H9 (cell line): ENCODE results near the gene TMEFF2. TPM values are rescaled to one million over a fixed set of nuclear protein-coding genes. Genes with fewer than 3 reads are reported as not detected.

Experiments
- DNase-seq: peaks from one replicate; pipeline ENCODE4 v3.0.0-alpha.2; 2017
- H2AFZ ChIP-seq: one replicate; pipeline ENCODE4 v1.6.1; 2013; ENCODE audit warnings: mild to moderate bottlenecking, low read length, control low read depth, moderate library complexity
- H2AK5ac ChIP-seq: 2 replicates; pipeline ENCODE4 v1.6.1; 2013; ENCODE audit warnings: low read length, control low read depth, mixed read lengths; ENCODE audit not compliant: insufficient read length
- H2BK120ac ChIP-seq: one replicate; pipeline ENCODE4 v1.6.1; 2013; ENCODE audit warnings: low read depth, mild to moderate bottlenecking, low read length, control low read depth, inconsistent platforms; ENCODE audit not compliant: poor library complexity, severe bottlenecking
- H2BK12ac ChIP-seq: 2 replicates; pipeline ENCODE4 v1.6.1; 2013; ENCODE audit warnings: low read length, control low read depth, mixed read lengths, low read depth; ENCODE audit not compliant: insufficient read length
- H2BK15ac ChIP-seq: 2 replicates; pipeline ENCODE4 v1.6.1; 2013; ENCODE audit warnings: low read depth, low read length, control low read depth
- H2BK20ac ChIP-seq: one replicate; pipeline ENCODE4 v1.6.1; 2013; ENCODE audit warnings: low read depth, mild to moderate bottlenecking, low read length, control low read depth, inconsistent platforms; ENCODE audit not compliant: poor library complexity, severe bottlenecking
- H2BK5ac ChIP-seq: 2 replicates; pipeline ENCODE4 v1.6.1; 2013; ENCODE audit warnings: low read length, control low read depth, mixed read lengths; ENCODE audit not compliant: insufficient read length
- H3K14ac ChIP-seq: 2 replicates; pipeline ENCODE4 v1.6.1; 2013; ENCODE audit warnings: low read length, control low read depth; ENCODE audit not compliant: insufficient read depth
- H3K18ac ChIP-seq: 2 replicates; pipeline ENCODE4 v1.6.1; 2013; ENCODE audit warnings: low read depth, mild to moderate bottlenecking, mixed read lengths, low read length, control low read depth; ENCODE audit not compliant: insufficient read length
- H3K23ac ChIP-seq: 2 replicates; pipeline ENCODE4 v1.6.1; 2013; ENCODE audit warnings: low read length, control low read depth, mixed read lengths, low read depth; ENCODE audit not compliant: insufficient read length
- H3K23me2 ChIP-seq: 2 replicates; pipeline ENCODE4 v1.6.1; 2013; ENCODE audit warnings: low read depth, mild to moderate bottlenecking, mixed read lengths, low read length, control low read depth; ENCODE audit not compliant: insufficient read length, poor library complexity, severe bottlenecking
- H3K27ac ChIP-seq: 2 replicates; pipeline ENCODE4 v1.5.1; 2013; ENCODE audit warnings: low read length, control low read depth, mixed read lengths, low read depth; ENCODE audit not compliant: insufficient read length
- H3K27me3 ChIP-seq: 2 replicates; pipeline ENCODE4 v1.6.1; 2013; ENCODE audit warnings: low read length, control low read depth, inconsistent platforms; ENCODE audit not compliant: insufficient read depth
- H3K4ac ChIP-seq: 2 replicates; pipeline ENCODE4 v1.6.1; 2013; ENCODE audit warnings: low read depth, mild to moderate bottlenecking, control low read depth, inconsistent platforms, low read length, moderate library complexity
- H3K4me1 ChIP-seq: 2 replicates; pipeline ENCODE4 v1.6.1; 2013; ENCODE audit warnings: low read length, control low read depth, inconsistent platforms; ENCODE audit not compliant: insufficient read depth
- H3K4me2 ChIP-seq: 2 replicates; pipeline ENCODE4 v1.6.1; 2013; ENCODE audit warnings: low read length, control low read depth, mixed read lengths; ENCODE audit not compliant: insufficient read length, insufficient read depth
- H3K56ac ChIP-seq: 2 replicates; pipeline ENCODE4 v1.6.1; 2013; ENCODE audit warnings: low read depth, mild to moderate bottlenecking, mixed read lengths, low read length, control low read depth; ENCODE audit not compliant: insufficient read length
- H3K79me1 ChIP-seq: 2 replicates; pipeline ENCODE4 v1.6.1; 2013; ENCODE audit warnings: low read depth, mild to moderate bottlenecking, moderate library complexity, low read length, control low read depth, inconsistent platforms; ENCODE audit not compliant: insufficient read depth, poor library complexity, severe bottlenecking
- H3K79me2 ChIP-seq: 2 replicates; pipeline ENCODE4 v1.6.1; 2013; ENCODE audit warnings: low read length, control low read depth, inconsistent platforms; ENCODE audit not compliant: insufficient read depth
- H3K9ac ChIP-seq: 2 replicates; pipeline ENCODE4 v1.6.1; 2013; ENCODE audit warnings: low read length, control low read depth, mixed read lengths; ENCODE audit not compliant: insufficient read length; ENCODE audit errors: extremely low read depth
- H3K9me3 ChIP-seq: one replicate; pipeline ENCODE4 v1.6.1; 2013; ENCODE audit warnings: low read depth, low read length, inconsistent platforms; ENCODE audit not compliant: control insufficient read depth
- H3T11ph ChIP-seq: one replicate; pipeline ENCODE4 v1.6.1; 2013; ENCODE audit warnings: mild to moderate bottlenecking, low read length, control low read depth, inconsistent platforms
- H4K20me1 ChIP-seq: one replicate; pipeline ENCODE4 v1.6.1; 2013; ENCODE audit not compliant: control insufficient read depth, insufficient read length, insufficient read depth
- H4K5ac ChIP-seq: 2 replicates; pipeline ENCODE4 v1.6.1; 2013; ENCODE audit warnings: low read depth, mild to moderate bottlenecking, mixed read lengths, low read length, control low read depth; ENCODE audit not compliant: insufficient read length
- H4K8ac ChIP-seq: replicated peaks from 2 replicates; pipeline ENCODE4 v1.6.1; 2013; ENCODE audit warnings: low read length, control low read depth, mixed read lengths, low read depth; ENCODE audit not compliant: insufficient read length
- H4K91ac ChIP-seq: 2 replicates; pipeline ENCODE4 v1.6.1; 2013; ENCODE audit warnings: low read depth, mild to moderate bottlenecking, moderate library complexity, mixed read lengths, low read length, control low read depth; ENCODE audit not compliant: insufficient read length
- H3K27ac Mint-ChIP-seq, 3 experiments: 2 replicates in 2 of 3; 3 replicates in 1 of 3; pipeline ENCODE4 v1.8.0; 2020 to 2021; ENCODE audit warnings: mixed read lengths in 3 of 3, mild to moderate bottlenecking in 1 of 3, moderate library complexity in 1 of 3
- H3K27me3 Mint-ChIP-seq: 2 replicates; pipeline ENCODE4 v1.8.0; 2021; ENCODE audit warnings: low read depth, mild to moderate bottlenecking, moderate library complexity, mixed read lengths
- H3K36me3 Mint-ChIP-seq, 3 experiments: 2 replicates in 2 of 3; 3 replicates in 1 of 3; pipeline ENCODE4 v1.8.0; 2020 to 2021; ENCODE audit warnings: low read depth in 3 of 3, mixed read lengths in 3 of 3; ENCODE audit not compliant: insufficient read depth in 1 of 3
- H3K4me1 Mint-ChIP-seq, 2 experiments: 2 replicates each; pipeline ENCODE4 v1.8.0; 2020; ENCODE audit warnings: mixed read lengths in 2 of 2
- H3K4me3 Mint-ChIP-seq, 2 experiments: 2 replicates in 1 of 2; 3 replicates in 1 of 2; pipeline ENCODE4 v1.8.0; 2020 to 2021; ENCODE audit warnings: mild to moderate bottlenecking in 2 of 2, mixed read lengths in 2 of 2, moderate library complexity in 1 of 2
- H3K9me3 Mint-ChIP-seq, 2 experiments: 2 replicates in 1 of 2; 3 replicates in 1 of 2; pipeline ENCODE4 v1.8.0; 2020; ENCODE audit warnings: mild to moderate bottlenecking in 2 of 2, mixed read lengths in 2 of 2, moderate library complexity in 1 of 2
- CTCF ChIP-seq: fragments of 200-600 bp; sonication (generic); conservative IDR thresholded peaks from 3 replicates; pipeline ENCODE4 v1.8.0; 2021; ENCODE audit warnings: antibody characterized with exemption, mild to moderate bottlenecking
- WGBS: extraction: QIAGEN DNeasy Blood & Tissue Kit; methylation state at CpG from one replicate; pipeline ENCODE4 v1.1.7; 2013; ENCODE audit warnings: missing lambda C conversion rate, low lambda C conversion rate, mixed read lengths; ENCODE audit not compliant: insufficient read length; ENCODE audit errors: extremely low coverage; 5-methylcytosine and 5-hydroxymethylcytosine counted together
- total RNA-seq: library from RNA; stranded (reverse); gene quantifications from 2 replicates; pipeline ENCODE4 v1.2.1, GENCODE V29; 2021

TMEFF2 gene
- total RNA-seq, 1 experiment from 2014 or later: 0.39 TPM

- Histone ChIP-seq H3K9me3 (no peaks in the 10 kb centered on the region), H4K91ac (no peak overlapping the region), H3K14ac (no peak overlapping the region), H2BK120ac (no peak overlapping the region), H3K9ac (no peak overlapping the region), H3K27ac (no peak overlapping the region), H3K56ac (no peak overlapping the region), H2AFZ (peak overlapping the region; percentile 22), H2BK15ac (no peak overlapping the region), H3K18ac (no peak overlapping the region), H3K79me2 (no peaks in the 10 kb centered on the region), H3K4ac (no peak overlapping the region), H3K27me3 (no peaks in the 10 kb centered on the region), H2BK5ac (no peak overlapping the region), H3K4me1 (peaks cover 5% of the 10 kb centered on the region; the same call in 1 of the 2 replicates), H4K8ac (no peak overlapping the region), H2BK12ac (no peak overlapping the region), H3K23me2 (no peaks in the 10 kb centered on the region), H4K20me1 (no peaks in the 10 kb centered on the region), H2AK5ac (no peak overlapping the region), H4K5ac (no peak overlapping the region), H3K4me2 (no peak overlapping the region), H3T11ph (no peak overlapping the region), H3K79me1 (no peaks in the 10 kb centered on the region), H3K23ac (no peak overlapping the region), H2BK20ac (peak overlapping the region; percentile 75)
- peaks cover under 1 to 5% (median 2%) of the 10 kb centered on the region in 3 experiments; a peak in 2 of 7 replicates for H3K36me3 Mint-ChIP-seq
- H3K4me1 Mint-ChIP-seq: peaks cover 13 to 17% of the 10 kb centered on the region in 2 experiments
- H3K9me3 Mint-ChIP-seq: peaks cover 0 to 2% of the 10 kb centered on the region in 2 experiments; a peak in 3 of 5 replicates
- H3K27ac Mint-ChIP-seq: no peak overlapping the region
- H3K27me3 Mint-ChIP-seq: no peaks in the 10 kb centered on the region
- H3K4me3 Mint-ChIP-seq: no peak overlapping the region
- no peak for TF ChIP-seq CTCF
- no peak for DNase-seq
- WGBS: no CpG with 5 or more reads among the region's 2 CpGs
Measured at GRCh38 chr2:191917430-191917881, 277.3 kb downstream of the TMEFF2 start.
